Panc1 (cell line): ENCODE results near the gene UNC5B. TPM values are rescaled to one million over a fixed set of nuclear protein-coding genes. Genes with fewer than 3 reads are reported as not detected.

Experiments
- ATAC-seq: fragments of 200-7000 bp; cut with Tn5 transposase; 2 replicates; pipeline ENCODE4 v1.9.1; 2020; ENCODE audit warnings: mild to moderate bottlenecking, moderate library complexity
- BruUV-seq: library from RNA; stranded (reverse); fragments of 400-500 nt; replicated peaks from 2 replicates; lab custom pipeline; 2021; lab: Mats Ljungman, UMichigan
- CTCF ChIA-PET: fragments of 300-600 bp; sonication (Branson Sonifier 250); formaldehyde crosslinking; loops from one replicate; lab custom pipeline; 2022; ENCODE audit warnings: antibody characterized with exemption; lab: Charles Lee
- POLR2A ChIA-PET: fragments of 300-600 bp; sonication (Branson Sonifier 250); formaldehyde crosslinking; loops from one replicate; lab custom pipeline; 2022; ENCODE audit warnings: antibody characterized with exemption; lab: Charles Lee
- DNase-seq: peaks from one replicate; pipeline ENCODE4 v3.0.0-alpha.2; 2010; ENCODE audit warnings: low read depth, low spot score
- H3K27ac ChIP-seq: 2 replicates; pipeline ENCODE4 v1.5.1; 2011; ENCODE audit warnings: mild to moderate bottlenecking, low read length, inconsistent platforms
- H3K27me3 ChIP-seq: fragments of 200-500 bp; sonication (Bioruptor generic); 2 replicates; pipeline ENCODE4 v1.6.0; 2014; ENCODE audit warnings: low read length, inconsistent platforms; ENCODE audit not compliant: control insufficient read depth, insufficient read depth
- H3K36me3 ChIP-seq: fragments of 200-500 bp; sonication (Bioruptor generic); 2 replicates; pipeline ENCODE4 v1.5.1; 2014; ENCODE audit warnings: inconsistent platforms, mild to moderate bottlenecking, low read length, moderate library complexity; ENCODE audit not compliant: control insufficient read depth, insufficient read depth
- H3K4me1 ChIP-seq: 2 replicates; pipeline ENCODE4 v1.5.1; 2011; ENCODE audit warnings: inconsistent platforms, mild to moderate bottlenecking, low read length, moderate library complexity; ENCODE audit not compliant: control insufficient read depth, insufficient read depth
- H3K4me3 ChIP-seq, 2 experiments: 2 replicates each; pipeline ENCODE4 v1.5.1; 2011 to 2012; ENCODE audit warnings: low read depth in 2 of 2, low read length in 2 of 2, mild to moderate bottlenecking in 2 of 2, inconsistent platforms in 1 of 2, moderate library complexity in 1 of 2
- H3K9me3 ChIP-seq: fragments of 200-500 bp; sonication (Bioruptor generic); 2 replicates; pipeline ENCODE4 v1.5.1; 2014; ENCODE audit warnings: low read depth, mild to moderate bottlenecking, inconsistent platforms, low read length, moderate library complexity; ENCODE audit not compliant: control insufficient read depth, insufficient read depth
- CTCF ChIP-seq: fragments of 450-650 bp; IDR thresholded peaks from 2 replicates; pipeline ENCODE4 v1.5.1; 2017; ENCODE audit warnings: mild to moderate bottlenecking
- POLR2AphosphoS5 ChIP-seq: IDR thresholded peaks from 2 replicates; pipeline ENCODE4 v1.6.1; 2012; ENCODE audit warnings: mild to moderate bottlenecking, low read depth, low read length, moderate library complexity
- REST ChIP-seq, 2 experiments: IDR thresholded peaks; 2 replicates each; pipeline ENCODE4 v1.6.1; 2011 to 2012; ENCODE audit warnings: low read depth in 2 of 2, control low read depth in 1 of 2, low read length in 1 of 2, mild to moderate bottlenecking in 1 of 2, moderate library complexity in 1 of 2; ENCODE audit not compliant: insufficient read depth in 1 of 2
- SIN3A ChIP-seq: IDR thresholded peaks from 2 replicates; pipeline ENCODE4 v1.6.1; 2012; ENCODE audit warnings: low read depth, mild to moderate bottlenecking, low read length, moderate library complexity, borderline replicate concordance; ENCODE audit not compliant: insufficient read depth
- TCF7L2 ChIP-seq: IDR thresholded peaks from 2 replicates; pipeline ENCODE4 v1.6.1; 2011; ENCODE audit warnings: mild to moderate bottlenecking, low read depth, low read length, inconsistent platforms
- in situ Hi-C: cut with HindIII; loops from 2 replicates; pipeline ENCODE4 v1.10.0; 2016; ENCODE audit warnings: low sequenced_read_pairs, low pct_unique_long_range_greater_than_20kb
- intact Hi-C: fragments of 100-400 bp; cut with micrococcal nuclease; formaldehyde crosslinking; loops from one replicate; pipeline ENCODE4 v1.10.0; 2022; ENCODE audit not compliant: unreplicated experiment
- total RNA-seq: library from RNA; stranded (reverse); gene quantifications from one replicate; pipeline ENCODE4 v1.2.1, GENCODE V29; 2021; ENCODE audit not compliant: unreplicated experiment

The UNC5B gene
- total RNA-seq, 1 experiment from 2014 or later: 1.1 TPM

GRCh38 chr10:71254834-71255549 is 42.6 kb downstream of the UNC5B start:
- in situ Hi-C loops: no loop called here
- H3K4me1 ChIP-seq: peaks cover 5% of the 10 kb centered on the region
- no peak for ATAC-seq
- H3K4me3 ChIP-seq: no peak overlapping the region
- H3K9me3 ChIP-seq: no peaks in the 10 kb centered on the region
- no TSS peak for BruUV-seq
- peaks cover 5% of the 10 kb centered on the region; the same call in 1 of the 2 replicates for H3K27me3 ChIP-seq
- no peaks in the 10 kb centered on the region for H3K36me3 ChIP-seq
- ChIA-PET POLR2A (no interaction called here), CTCF (no interaction called here)
- intact Hi-C loops: no loop called here
- DNase-seq: no peak
- no peak for TF ChIP-seq CTCF
- no peak for TF ChIP-seq SIN3A
- no peak for TF ChIP-seq REST (IDR thresholded peaks at IDR 0.05; ENCODE audit: insufficient read depth in 1 of 2, low read depth in 2 of 2, low read length in 1 of 2)
- no peak for TF ChIP-seq POLR2AphosphoS5
- no peak for TF ChIP-seq TCF7L2
- no peak overlapping the region for H3K27ac ChIP-seq

GRCh38 chr10:71255550-71255807 is 43.1 kb downstream of the UNC5B start:
- TF ChIP-seq SIN3A (no peak), CTCF (no peak), POLR2AphosphoS5 (no peak), REST (IDR thresholded peaks at IDR 0.05; ENCODE audit: insufficient read depth in 1 of 2, low read depth in 2 of 2, low read length in 1 of 2) (no peak), TCF7L2 (no peak)
- H3K4me1 ChIP-seq: peaks cover 5% of the 10 kb centered on the region
- ChIA-PET CTCF (no interaction called here), POLR2A (no interaction called here)
- BruUV-seq: no TSS peak
- no peak overlapping the region for H3K27ac ChIP-seq
- H3K4me3 ChIP-seq: no peak overlapping the region
- no peaks in the 10 kb centered on the region for H3K9me3 ChIP-seq
- intact Hi-C loops (no loop called here), in situ Hi-C loops (no loop called here)
- H3K27me3 ChIP-seq: peaks cover 5% of the 10 kb centered on the region; the same call in 1 of the 2 replicates
- ATAC-seq: no peak
- DNase-seq: no peak
- H3K36me3 ChIP-seq: no peaks in the 10 kb centered on the region
